RWPE2 (cell line): ENCODE results near the gene TUBA1C.
A peak's percentile ranks its signal among the peaks of the same experiment; 100 is the strongest.

Source experiments
- ATAC-seq: fragments of 200-7000 bp; cut with Tn5 transposase; 3 replicates; pipeline ENCODE4 v1.9.1; 2021; ENCODE audit warnings: low read depth
- DNase-seq: peaks from one replicate; pipeline ENCODE4 v3.0.0-alpha.2; 2020; ENCODE audit warnings: low spot score
- H3K27ac ChIP-seq: fragments of 450-650 bp; 2 replicates; pipeline ENCODE4 v1.5.1; 2017; ENCODE audit warnings: mild to moderate bottlenecking; ENCODE audit not compliant: poor library complexity, severe bottlenecking
- H3K27me3 ChIP-seq: fragments of 250-450 bp; sonication (Bioruptor Pico); 2 replicates; pipeline ENCODE4 v1.5.1; 2021; ENCODE audit warnings: mild to moderate bottlenecking, moderate library complexity; ENCODE audit not compliant: insufficient read depth, poor library complexity, severe bottlenecking
- H3K36me3 ChIP-seq: fragments of 250-450 bp; sonication (Bioruptor Pico); 2 replicates; pipeline ENCODE4 v1.5.1; 2020; ENCODE audit warnings: low read depth, mild to moderate bottlenecking, moderate library complexity
- H3K4me1 ChIP-seq: fragments of 250-450 bp; sonication (Bioruptor Pico); 2 replicates; pipeline ENCODE4 v1.5.1; 2021; ENCODE audit warnings: mild to moderate bottlenecking, moderate library complexity; ENCODE audit not compliant: insufficient read depth, poor library complexity, severe bottlenecking
- H3K4me3 ChIP-seq: fragments of 250-450 bp; sonication (Bioruptor Pico); 2 replicates; pipeline ENCODE4 v1.5.1; 2021; ENCODE audit warnings: mild to moderate bottlenecking, moderate library complexity; ENCODE audit not compliant: severe bottlenecking
- H3K9me3 ChIP-seq: fragments of 250-450 bp; sonication (Bioruptor Pico); 2 replicates; pipeline ENCODE4 v1.5.1; 2021; ENCODE audit warnings: mild to moderate bottlenecking, moderate library complexity; ENCODE audit not compliant: severe bottlenecking
- CTCF ChIP-seq: fragments of 450-650 bp; IDR thresholded peaks from one replicate; pipeline ENCODE4 v1.5.1; 2017; ENCODE audit warnings: mild to moderate bottlenecking, moderate library complexity; ENCODE audit not compliant: poor library complexity, severe bottlenecking

TUBA1C gene

GRCh38 chr12:49288922-49289555, 24.2 kb downstream of the TUBA1C start:
- DNase-seq (peak; percentile 46), ATAC-seq (peak; percentile 78)
- H3K4me3 ChIP-seq, result no peak overlapping the region
- no peaks in the 10 kb centered on the region for H3K9me3 ChIP-seq
- no peaks in the 10 kb centered on the region for H3K27me3 ChIP-seq
- peaks cover 7% of the 10 kb centered on the region for H3K4me1 ChIP-seq
- TF ChIP-seq CTCF, result no peak
- no peak overlapping the region for H3K27ac ChIP-seq
- H3K36me3 ChIP-seq, result no peaks in the 10 kb centered on the region

- DNase-seq (no peak), ATAC-seq (no peak)
- no peak for TF ChIP-seq CTCF
- Histone ChIP-seq H3K27ac (no peak overlapping the region), H3K27me3 (peaks cover 21% of the 10 kb centered on the region), H3K4me3 (no peak overlapping the region), H3K4me1 (peaks cover 7% of the 10 kb centered on the region), H3K9me3 (no peaks in the 10 kb centered on the region), H3K36me3 (no peaks in the 10 kb centered on the region)
Measured at GRCh38 chr12:49292729-49293055, 27.8 kb downstream of the TUBA1C start.

GRCh38 chr12:49293056-49293956, 28.4 kb downstream of the TUBA1C start:
- ATAC-seq (no peak), DNase-seq (no peak)
- no peak for TF ChIP-seq CTCF
- peaks cover 7% of the 10 kb centered on the region for H3K4me1 ChIP-seq
- no peak overlapping the region for H3K27ac ChIP-seq
- H3K27me3 ChIP-seq, result peaks cover 24% of the 10 kb centered on the region
- H3K4me3 ChIP-seq, result no peak overlapping the region
- H3K9me3 ChIP-seq, result no peaks in the 10 kb centered on the region
- no peaks in the 10 kb centered on the region for H3K36me3 ChIP-seq

GRCh38 chr12:49294086-49294803, 29.4 kb downstream of the TUBA1C start:
- ATAC-seq, result no peak
- H3K4me3 ChIP-seq, result no peak overlapping the region
- H3K9me3 ChIP-seq, result no peaks in the 10 kb centered on the region
- no peaks in the 10 kb centered on the region for H3K36me3 ChIP-seq
- H3K27me3 ChIP-seq, result peaks cover 24% of the 10 kb centered on the region
- TF ChIP-seq CTCF, result no peak
- no peak overlapping the region for H3K27ac ChIP-seq
- DNase-seq, result no peak
- no peaks in the 10 kb centered on the region for H3K4me1 ChIP-seq
